Upper lobe of right lung (tissue), 1 donor: ENCODE results near the gene LDB2. TPM values are rescaled to one million over a fixed set of nuclear protein-coding genes. Genes with fewer than 3 reads are reported as not detected.
A peak's percentile ranks its signal among the peaks of the same experiment; 100 is the strongest.
"Not testable (repeated sequence)": the region's sequence is repeated elsewhere in the genome, so short reads cannot be mapped to it uniquely, and the experiment has no call there.

Experiments used
- ATAC-seq: fragments of 200-7000 bp; cut with Tn5 transposase; one replicate; pipeline ENCODE4 v1.9.1; 2020; ENCODE audit warnings: mild to moderate bottlenecking, moderate library complexity
- DNase-seq: peaks from one replicate; pipeline ENCODE4 v3.0.0-alpha.2; 2020
- H3K27ac ChIP-seq: fragments of 200-600 bp; one replicate; pipeline ENCODE4 v1.8.0; 2022
- H3K27me3 ChIP-seq: fragments of 200-600 bp; one replicate; pipeline ENCODE4 v1.8.0; 2022; ENCODE audit warnings: mild to moderate bottlenecking
- H3K36me3 ChIP-seq: fragments of 200-600 bp; one replicate; pipeline ENCODE4 v1.8.0; 2022
- H3K4me1 ChIP-seq: fragments of 200-600 bp; one replicate; pipeline ENCODE4 v1.8.0; 2022
- H3K4me3 ChIP-seq: fragments of 200-600 bp; one replicate; pipeline ENCODE4 v1.8.0; 2022; ENCODE audit warnings: mild to moderate bottlenecking
- H3K9me3 ChIP-seq: fragments of 200-600 bp; one replicate; pipeline ENCODE4 v1.8.0; 2022
- intact Hi-C: fragments of 100-400 bp; cut with DNase I; formaldehyde crosslinking; loops from one replicate; pipeline ENCODE4 v1.11.0; 2022
- total RNA-seq: library from RNA; stranded (reverse); fragmentation: NEBNext Ultra II Directional; extraction: Animal tissue kit (Norgen Biotek cat#: 25700); gene quantifications from one replicate; pipeline ENCODE4 v1.2.1, GENCODE V29; 2021
- TF ChIP-seq, protein P1 (sequence below): fragments of 200-600 bp; IDR thresholded peaks from one replicate; pipeline ENCODE4 v1.8.0; 2022; ENCODE audit warnings: antibody characterized with exemption
- donor health status: DM: no; HTN: yes; CAD: no; lungs with severe emphysema.

The LDB2 gene
- total RNA-seq, 1 donor from 2014 or later, result 139 TPM

GRCh38 chr4:16926214-16926613, 27.8 kb upstream of the LDB2 start:
- TF ChIP-seq, protein P1, sequence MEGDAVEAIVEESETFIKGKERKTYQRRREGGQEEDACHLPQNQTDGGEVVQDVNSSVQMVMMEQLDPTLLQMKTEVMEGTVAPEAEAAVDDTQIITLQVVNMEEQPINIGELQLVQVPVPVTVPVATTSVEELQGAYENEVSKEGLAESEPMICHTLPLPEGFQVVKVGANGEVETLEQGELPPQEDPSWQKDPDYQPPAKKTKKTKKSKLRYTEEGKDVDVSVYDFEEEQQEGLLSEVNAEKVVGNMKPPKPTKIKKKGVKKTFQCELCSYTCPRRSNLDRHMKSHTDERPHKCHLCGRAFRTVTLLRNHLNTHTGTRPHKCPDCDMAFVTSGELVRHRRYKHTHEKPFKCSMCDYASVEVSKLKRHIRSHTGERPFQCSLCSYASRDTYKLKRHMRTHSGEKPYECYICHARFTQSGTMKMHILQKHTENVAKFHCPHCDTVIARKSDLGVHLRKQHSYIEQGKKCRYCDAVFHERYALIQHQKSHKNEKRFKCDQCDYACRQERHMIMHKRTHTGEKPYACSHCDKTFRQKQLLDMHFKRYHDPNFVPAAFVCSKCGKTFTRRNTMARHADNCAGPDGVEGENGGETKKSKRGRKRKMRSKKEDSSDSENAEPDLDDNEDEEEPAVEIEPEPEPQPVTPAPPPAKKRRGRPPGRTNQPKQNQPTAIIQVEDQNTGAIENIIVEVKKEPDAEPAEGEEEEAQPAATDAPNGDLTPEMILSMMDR, result no peak

GRCh38 chr4:16918716-16919115, 20.3 kb upstream of the LDB2 start:
- not testable (repeated sequence) for H3K4me3 ChIP-seq, H3K36me3 ChIP-seq, H3K4me1 ChIP-seq, H3K27me3 ChIP-seq, H3K27ac ChIP-seq, H3K9me3 ChIP-seq, ATAC-seq, DNase-seq
- intact Hi-C loops, result loop anchor here (10.0 kb wide), 1 partner anchor 406 kb away; no protein-coding TSS in a partner anchor

More at GRCh38 chr4:16926214-16926613, 27.8 kb upstream of the LDB2 start:
- DNase-seq (no peak), ATAC-seq (no peak)
- Histone ChIP-seq H3K9me3 (no peaks in the 10 kb centered on the region), H3K4me1 (no peaks in the 10 kb centered on the region), H3K36me3 (no peaks in the 10 kb centered on the region), H3K4me3 (no peak overlapping the region), H3K27me3 (no peaks in the 10 kb centered on the region), H3K27ac (no peak overlapping the region)
- intact Hi-C loops, result no loop called here

DNA sequence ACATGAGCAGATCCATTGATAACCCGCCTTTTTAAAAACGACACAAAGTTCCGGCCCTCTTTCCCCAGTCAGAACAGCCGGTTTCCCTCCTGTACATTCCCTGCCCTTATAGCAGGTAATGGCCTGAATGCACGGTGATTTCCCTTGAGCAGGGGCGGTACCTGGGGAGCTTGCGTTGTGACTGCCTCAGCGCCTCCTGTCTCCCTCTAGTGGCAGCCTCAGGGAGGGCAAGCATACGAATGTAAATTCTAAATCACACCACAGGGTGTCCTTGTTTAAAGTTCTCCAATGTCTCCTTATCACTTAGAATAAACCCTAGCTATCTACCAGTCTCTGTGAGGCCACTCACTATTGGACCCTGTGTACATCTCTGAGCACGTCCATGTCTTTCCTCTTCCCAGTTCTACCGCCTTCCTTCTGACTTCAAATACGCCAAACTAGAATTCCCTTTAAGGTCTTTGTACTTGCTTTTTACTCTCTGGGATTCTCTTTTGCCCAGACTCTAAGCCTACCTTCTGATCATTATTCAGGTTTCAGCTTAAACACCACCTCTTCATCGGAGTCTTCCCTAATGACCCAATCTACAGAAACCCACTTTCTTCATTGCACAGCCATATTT, 18.4 kb upstream of the LDB2 start:
- Histone ChIP-seq H3K36me3 (no peaks in the 10 kb centered on the region), H3K27me3 (no peaks in the 10 kb centered on the region), H3K9me3 (no peaks in the 10 kb centered on the region), H3K4me3 (no peak overlapping the region), H3K27ac (no peak overlapping the region), H3K4me1 (no peaks in the 10 kb centered on the region)
- ATAC-seq (peak; percentile 89), DNase-seq (no peak)
- TF ChIP-seq, protein P1, result peak; percentile 74
- intact Hi-C loops, result loop anchor here (10.0 kb wide), 1 partner anchor 408 kb away; no protein-coding TSS in a partner anchor

GRCh38 chr4:16916031-16916430, 17.6 kb upstream of the LDB2 start:
- TF ChIP-seq, protein P1, result no peak
- Histone ChIP-seq H3K27me3 (no peaks in the 10 kb centered on the region), H3K27ac (no peak overlapping the region), H3K9me3 (no peaks in the 10 kb centered on the region), H3K36me3 (no peaks in the 10 kb centered on the region), H3K4me3 (no peak overlapping the region), H3K4me1 (no peaks in the 10 kb centered on the region)
- intact Hi-C loops, result loop anchor here (10.0 kb wide), 1 partner anchor 409 kb away; no protein-coding TSS in a partner anchor
- ATAC-seq (no peak), DNase-seq (no peak)

GRCh38 chr4:16914208-16914607, 15.8 kb upstream of the LDB2 start:
- ATAC-seq, result peak; percentile 20
- no peaks in the 10 kb centered on the region for H3K9me3 ChIP-seq
- no peak overlapping the region for H3K4me3 ChIP-seq
- TF ChIP-seq, protein P1, result peak; percentile 26
- intact Hi-C loops, result loop anchor here (10.0 kb wide), 1 partner anchor 411 kb away; no protein-coding TSS in a partner anchor
- no peak overlapping the region for H3K27ac ChIP-seq
- DNase-seq, result no peak
- no peaks in the 10 kb centered on the region for H3K4me1 ChIP-seq
- no peaks in the 10 kb centered on the region for H3K36me3 ChIP-seq
- H3K27me3 ChIP-seq, result no peaks in the 10 kb centered on the region

GRCh38 chr4:16912896-16913295, 14.5 kb upstream of the LDB2 start:
- no peak for DNase-seq
- H3K4me3 ChIP-seq, result no peak overlapping the region
- intact Hi-C loops, result loop anchor here (10.0 kb wide), 1 partner anchor 412 kb away; no protein-coding TSS in a partner anchor
- H3K27ac ChIP-seq, result no peak overlapping the region
- TF ChIP-seq, protein P1, result no peak
- H3K9me3 ChIP-seq, result no peaks in the 10 kb centered on the region
- H3K27me3 ChIP-seq, result no peaks in the 10 kb centered on the region
- no peak for ATAC-seq
- no peaks in the 10 kb centered on the region for H3K4me1 ChIP-seq
- H3K36me3 ChIP-seq, result no peaks in the 10 kb centered on the region
